ENCODE results near the gene ALDH1L2. TPM values are rescaled to one million over a fixed set of nuclear protein-coding genes. Genes with fewer than 3 reads are reported as not detected.

The ALDH1L2 gene
- total RNA-seq, 1 experiment from 2014 or later = 0.15 TPM

DNA sequence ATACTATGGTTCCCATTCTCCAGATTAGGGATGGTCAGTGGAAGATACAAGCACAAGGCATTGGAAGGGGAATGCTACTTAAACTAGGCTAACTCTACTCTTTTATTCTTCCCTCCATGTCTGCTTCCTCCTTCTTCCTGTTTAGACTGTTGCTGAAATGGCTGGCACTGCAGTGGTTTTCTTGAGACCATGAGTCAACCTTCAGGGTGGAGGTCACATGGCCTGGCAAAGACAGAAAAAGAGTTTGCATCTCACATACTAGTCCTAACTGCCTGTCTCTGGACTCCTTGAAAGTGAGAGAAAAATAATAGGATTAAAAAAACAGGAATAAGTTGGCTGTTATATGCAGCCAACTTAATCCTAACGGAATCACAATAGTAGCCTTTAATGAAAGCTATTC lies 37.0 kb downstream of the ALDH1L2 start:
- Histone ChIP-seq H3K9ac (ENCODE audit: low read length) (no peak overlapping the region), H4K20me1 (ENCODE audit: low read length) (no peaks in the 10 kb centered on the region), H3F3A (ENCODE audit: low read length, unreplicated experiment) (no peaks in the 10 kb centered on the region), H2AFZ (ENCODE audit: low read length) (no peak overlapping the region), H3K27ac (ENCODE audit: low read length) (no peak overlapping the region), H3K27me3 (ENCODE audit: low read length) (no peaks in the 10 kb centered on the region), H3K9me3 (ENCODE audit: low read length) (no peaks in the 10 kb centered on the region), H3K79me2 (ENCODE audit: low read length) (no peaks in the 10 kb centered on the region), H3K4me2 (ENCODE audit: low read length) (no peak overlapping the region), H3K4me1 (ENCODE audit: insufficient read depth, low read length) (no peaks in the 10 kb centered on the region), H3K4me3 (ENCODE audit: low read length) (no peak overlapping the region), H3K36me3 (ENCODE audit: low read depth, low read length) (no peaks in the 10 kb centered on the region), H3K9me2 (replicated peaks; ENCODE audit: low read length) (no peaks in the 10 kb centered on the region)
- ATAC-seq (no peak), DNase-seq (no peak)
- intact Hi-C loops (cut with micrococcal nuclease) = no loop called here
- ChIA-PET POLR2A (ENCODE audit: unreplicated experiment) (no interaction called here), CTCF (no interaction called here)
- no TSS peak for BruUV-seq (replicated peaks)
- TF ChIP-seq EZH2phosphoT487 (IDR thresholded peaks at IDR 0.05; ENCODE audit: borderline replicate concordance, low read length) (no peak), CTCF (conservative IDR thresholded peaks at IDR 0.05; ENCODE audit: low read depth, low read length) (no peak)

- CTCF ChIA-PET = no interaction called here
- Histone ChIP-seq H2AFZ (ENCODE audit: low read length) (no peak overlapping the region), H3K4me2 (ENCODE audit: low read length) (no peak overlapping the region), H3K4me1 (ENCODE audit: insufficient read depth, low read length) (peaks cover 8% of the 10 kb centered on the region), H3K9me2 (replicated peaks; ENCODE audit: low read length) (no peaks in the 10 kb centered on the region), H3K27ac (ENCODE audit: low read length) (no peak overlapping the region), H4K20me1 (ENCODE audit: low read length) (no peaks in the 10 kb centered on the region), H3K79me2 (ENCODE audit: low read length) (no peaks in the 10 kb centered on the region), H3K4me3 (ENCODE audit: low read length) (no peak overlapping the region), H3K27me3 (ENCODE audit: low read length) (no peaks in the 10 kb centered on the region), H3F3A (ENCODE audit: low read length, unreplicated experiment) (no peaks in the 10 kb centered on the region), H3K9ac (ENCODE audit: low read length) (no peak overlapping the region), H3K9me3 (ENCODE audit: low read length) (no peaks in the 10 kb centered on the region), H3K36me3 (ENCODE audit: low read depth, low read length) (no peaks in the 10 kb centered on the region)
- POLR2A ChIA-PET (ENCODE audit: unreplicated experiment) = no interaction called here
- DNase-seq (no peak), ATAC-seq (no peak)
- no TSS peak for BruUV-seq (replicated peaks)
- intact Hi-C loops (cut with micrococcal nuclease) = no loop called here
- TF ChIP-seq CTCF (conservative IDR thresholded peaks at IDR 0.05; ENCODE audit: low read depth, low read length) = no peak
Measured at GRCh38 chr12:105041186-105041585, 43.1 kb downstream of the ALDH1L2 start.

- CTCF ChIA-PET = no interaction called here
- POLR2A ChIA-PET (ENCODE audit: unreplicated experiment) = no interaction called here
- H3K4me1 ChIP-seq (ENCODE audit: insufficient read depth, low read length) = peaks cover 8% of the 10 kb centered on the region
- no peak overlapping the region for H2AFZ ChIP-seq (ENCODE audit: low read length)
- DNase-seq (no peak), ATAC-seq (no peak)
- no peaks in the 10 kb centered on the region for H3F3A ChIP-seq (ENCODE audit: low read length, unreplicated experiment)
- no peak overlapping the region for H3K4me2 ChIP-seq (ENCODE audit: low read length)
- H3K79me2 ChIP-seq (ENCODE audit: low read length) = no peaks in the 10 kb centered on the region
- no peak for TF ChIP-seq CTCF (conservative IDR thresholded peaks at IDR 0.05; ENCODE audit: low read depth, low read length)
- TF ChIP-seq EZH2phosphoT487 (IDR thresholded peaks at IDR 0.05; ENCODE audit: borderline replicate concordance, low read length) = no peak
- TF ChIP-seq EZH2 (IDR thresholded peaks at IDR 0.05; ENCODE audit: low read length, unreplicated experiment) = no peak
- intact Hi-C loops (cut with micrococcal nuclease) = no loop called here
- H3K27ac ChIP-seq (ENCODE audit: low read length) = no peak overlapping the region
- no peaks in the 10 kb centered on the region for H3K9me2 ChIP-seq (replicated peaks; ENCODE audit: low read length)
- no peak overlapping the region for H3K9ac ChIP-seq (ENCODE audit: low read length)
- H3K4me3 ChIP-seq (ENCODE audit: low read length) = no peak overlapping the region
- no peaks in the 10 kb centered on the region for H3K9me3 ChIP-seq (ENCODE audit: low read length)
- H4K20me1 ChIP-seq (ENCODE audit: low read length) = no peaks in the 10 kb centered on the region
- H3K27me3 ChIP-seq (ENCODE audit: low read length) = no peaks in the 10 kb centered on the region
- H3K36me3 ChIP-seq (ENCODE audit: low read depth, low read length) = no peaks in the 10 kb centered on the region
- BruUV-seq (replicated peaks) = no TSS peak
Measured at GRCh38 chr12:105040476-105040875, 43.8 kb downstream of the ALDH1L2 start.
